HFFc6 (cell line): Measurements from ENCODE around the gene SPSB3. TPM values are rescaled to one million over a fixed set of nuclear protein-coding genes. Genes with fewer than 3 reads are reported as not detected.

Experiments used
- DNase-seq: peaks from one replicate; pipeline ENCODE4 v3.0.0-alpha.2; 2018
- H3K27ac Mint-ChIP-seq: 2 replicates; pipeline ENCODE4 v1.8.0; 2020; ENCODE audit warnings: mild to moderate bottlenecking, mixed read lengths
- H3K27me3 Mint-ChIP-seq: 2 replicates; pipeline ENCODE4 v1.8.0; 2021; ENCODE audit warnings: mild to moderate bottlenecking, moderate library complexity, mixed read lengths; ENCODE audit not compliant: insufficient read depth
- H3K36me3 Mint-ChIP-seq: 2 replicates; pipeline ENCODE4 v1.8.0; 2021; ENCODE audit warnings: low read depth, mixed read lengths
- H3K4me1 Mint-ChIP-seq: 2 replicates; pipeline ENCODE4 v1.8.0; 2020; ENCODE audit warnings: low read depth, mixed read lengths
- H3K4me3 Mint-ChIP-seq: 2 replicates; pipeline ENCODE4 v1.8.0; 2020; ENCODE audit warnings: mild to moderate bottlenecking, moderate library complexity, mixed read lengths
- H3K9me3 Mint-ChIP-seq: 2 replicates; pipeline ENCODE4 v1.8.0; 2020; ENCODE audit warnings: mild to moderate bottlenecking, mixed read lengths
- total RNA-seq, 6 experiments: library from RNA; stranded (reverse); fragmentation: NEBNext Ultra II Directional; extraction: Animal tissue kit (Norgen Biotek cat#: 25700); gene quantifications; 2 replicates in 1 of 6; 3 replicates in 5 of 6; pipeline ENCODE4 v1.2.3, GENCODE V29; 2021
- TF ChIP-seq, protein P1 (sequence below): fragments of 200-600 bp; sonication (generic); IDR thresholded peaks from 2 replicates; pipeline ENCODE4 v1.5.0; 2021; ENCODE audit warnings: antibody characterized with exemption, mild to moderate bottlenecking

SPSB3 gene
- total RNA-seq, 6 experiments from 2014 or later: 12.3 to 15.8 (median 13.9) TPM

DNA sequence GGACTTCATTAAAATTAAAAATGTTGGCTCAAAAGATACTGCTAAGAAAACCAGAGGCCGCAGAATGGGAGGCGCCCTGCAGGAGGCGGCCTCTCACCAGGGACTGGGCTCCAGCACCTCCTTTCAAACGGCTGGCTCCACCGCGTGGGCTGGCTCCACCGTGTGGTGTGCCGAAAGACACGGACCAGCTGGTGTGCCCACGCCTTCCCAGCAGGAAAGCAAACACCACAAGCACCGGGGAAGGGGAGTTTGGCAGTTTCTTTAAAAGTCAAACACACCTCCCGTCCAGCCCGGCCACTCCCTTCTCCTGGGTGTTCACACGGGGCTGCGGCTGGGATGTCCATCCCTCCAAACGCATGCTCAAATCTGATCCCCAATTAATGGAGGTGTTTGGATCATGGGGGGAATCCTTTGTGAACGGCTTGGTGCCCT is 30.4 kb upstream of the SPSB3 start:
- Mint-ChIP-seq H3K27me3 (no peaks in the 10 kb centered on the region), H3K9me3 (no peaks in the 10 kb centered on the region), H3K4me1 (peaks cover 5% of the 10 kb centered on the region; the same call in 1 of the 2 replicates), H3K36me3 (peaks cover 8% of the 10 kb centered on the region; the same call in 1 of the 2 replicates), H3K27ac (no peak overlapping the region), H3K4me3 (no peak overlapping the region)
- TF ChIP-seq, protein P1, sequence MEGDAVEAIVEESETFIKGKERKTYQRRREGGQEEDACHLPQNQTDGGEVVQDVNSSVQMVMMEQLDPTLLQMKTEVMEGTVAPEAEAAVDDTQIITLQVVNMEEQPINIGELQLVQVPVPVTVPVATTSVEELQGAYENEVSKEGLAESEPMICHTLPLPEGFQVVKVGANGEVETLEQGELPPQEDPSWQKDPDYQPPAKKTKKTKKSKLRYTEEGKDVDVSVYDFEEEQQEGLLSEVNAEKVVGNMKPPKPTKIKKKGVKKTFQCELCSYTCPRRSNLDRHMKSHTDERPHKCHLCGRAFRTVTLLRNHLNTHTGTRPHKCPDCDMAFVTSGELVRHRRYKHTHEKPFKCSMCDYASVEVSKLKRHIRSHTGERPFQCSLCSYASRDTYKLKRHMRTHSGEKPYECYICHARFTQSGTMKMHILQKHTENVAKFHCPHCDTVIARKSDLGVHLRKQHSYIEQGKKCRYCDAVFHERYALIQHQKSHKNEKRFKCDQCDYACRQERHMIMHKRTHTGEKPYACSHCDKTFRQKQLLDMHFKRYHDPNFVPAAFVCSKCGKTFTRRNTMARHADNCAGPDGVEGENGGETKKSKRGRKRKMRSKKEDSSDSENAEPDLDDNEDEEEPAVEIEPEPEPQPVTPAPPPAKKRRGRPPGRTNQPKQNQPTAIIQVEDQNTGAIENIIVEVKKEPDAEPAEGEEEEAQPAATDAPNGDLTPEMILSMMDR: peak; percentile 69
- DNase-seq: peak; percentile 35

DNA sequence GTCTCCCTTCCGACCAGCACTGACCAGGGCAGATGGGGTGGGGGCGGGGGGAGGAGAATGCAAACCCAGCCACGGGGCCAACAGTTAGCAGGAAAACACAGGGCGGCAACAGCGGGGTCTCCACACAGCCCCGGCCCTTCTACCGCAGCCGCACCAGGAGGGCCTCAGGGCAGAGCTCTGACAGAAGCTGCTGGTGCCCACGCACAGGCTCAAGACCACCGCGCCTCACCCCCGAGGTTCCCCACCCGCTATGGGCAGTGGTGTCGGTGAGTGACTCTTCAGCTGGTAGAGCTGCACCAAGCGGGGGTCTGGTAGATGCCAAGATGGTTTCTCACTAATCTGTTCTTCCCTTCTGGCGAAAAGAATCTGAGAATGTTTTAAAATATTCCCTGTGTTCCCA is 28.2 kb upstream of the SPSB3 start:
- DNase-seq: no peak
- H3K4me3 Mint-ChIP-seq: no peak overlapping the region
- H3K27me3 Mint-ChIP-seq: no peaks in the 10 kb centered on the region
- peaks cover 13% of the 10 kb centered on the region; the same call in 1 of the 2 replicates for H3K36me3 Mint-ChIP-seq
- peaks cover 5% of the 10 kb centered on the region; the same call in 1 of the 2 replicates for H3K4me1 Mint-ChIP-seq
- TF ChIP-seq, protein P1: no peak
- H3K9me3 Mint-ChIP-seq: no peaks in the 10 kb centered on the region
- H3K27ac Mint-ChIP-seq: no peak overlapping the region

DNA sequence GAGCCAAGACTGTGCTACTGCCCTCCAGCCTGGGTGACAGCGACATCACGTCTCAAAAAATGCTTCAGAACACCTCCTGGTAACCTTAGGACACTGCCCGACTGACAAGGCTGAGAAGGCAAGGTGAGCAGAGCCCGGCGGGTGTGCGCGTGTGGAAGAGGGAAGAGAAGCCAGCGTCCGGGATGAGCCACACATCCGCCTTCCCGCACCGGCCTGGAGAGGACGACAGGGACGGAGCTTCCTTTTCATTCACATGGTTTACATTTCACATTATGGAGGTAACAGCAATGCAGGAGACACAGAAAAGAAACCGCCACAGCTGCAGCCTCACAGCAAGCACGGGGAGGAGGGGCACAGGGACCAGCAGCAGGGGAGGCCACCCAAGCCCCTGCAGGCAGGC is 27.7 kb upstream of the SPSB3 start:
- TF ChIP-seq, protein P1: no peak
- Mint-ChIP-seq H3K4me3 (no peak overlapping the region), H3K4me1 (peaks cover 5% of the 10 kb centered on the region; the same call in 1 of the 2 replicates), H3K27me3 (no peaks in the 10 kb centered on the region), H3K9me3 (no peaks in the 10 kb centered on the region), H3K27ac (no peak overlapping the region), H3K36me3 (peaks cover 13% of the 10 kb centered on the region; the same call in 1 of the 2 replicates)
- no peak for DNase-seq

DNA sequence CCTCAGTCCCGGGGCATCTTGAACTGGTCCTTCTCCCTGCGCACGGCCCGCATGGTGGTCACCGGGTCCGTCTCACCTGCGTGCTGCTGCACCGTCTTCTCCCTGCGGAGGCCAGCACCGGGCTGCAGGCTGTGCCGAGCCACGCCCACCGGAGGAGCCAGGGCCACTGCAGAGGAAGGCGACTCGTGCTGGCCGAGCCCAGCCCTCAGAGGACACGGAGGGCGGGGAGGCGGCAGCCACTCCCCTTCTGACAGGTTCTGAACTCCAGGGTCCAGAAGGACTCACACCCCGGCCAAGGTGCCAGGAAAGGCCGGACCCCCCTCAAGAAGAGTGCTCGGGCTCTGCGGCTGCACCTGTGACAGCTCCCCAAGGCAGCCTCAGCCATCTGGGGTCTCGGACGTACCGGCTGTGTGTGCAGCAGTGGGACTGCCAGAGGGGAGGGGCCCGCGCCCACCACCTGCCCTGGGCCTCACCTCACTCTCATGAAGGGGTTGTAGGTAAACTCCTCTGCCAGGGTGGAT is 27.0 kb upstream of the SPSB3 start:
- TF ChIP-seq, protein P1: no peak
- H3K9me3 Mint-ChIP-seq: no peaks in the 10 kb centered on the region
- no peak for DNase-seq
- H3K4me1 Mint-ChIP-seq: peaks cover 5% of the 10 kb centered on the region; the same call in 1 of the 2 replicates
- H3K27me3 Mint-ChIP-seq: no peaks in the 10 kb centered on the region
- H3K4me3 Mint-ChIP-seq: no peak overlapping the region
- peaks cover 13% of the 10 kb centered on the region; the same call in 1 of the 2 replicates for H3K36me3 Mint-ChIP-seq
- H3K27ac Mint-ChIP-seq: no peak overlapping the region

DNA sequence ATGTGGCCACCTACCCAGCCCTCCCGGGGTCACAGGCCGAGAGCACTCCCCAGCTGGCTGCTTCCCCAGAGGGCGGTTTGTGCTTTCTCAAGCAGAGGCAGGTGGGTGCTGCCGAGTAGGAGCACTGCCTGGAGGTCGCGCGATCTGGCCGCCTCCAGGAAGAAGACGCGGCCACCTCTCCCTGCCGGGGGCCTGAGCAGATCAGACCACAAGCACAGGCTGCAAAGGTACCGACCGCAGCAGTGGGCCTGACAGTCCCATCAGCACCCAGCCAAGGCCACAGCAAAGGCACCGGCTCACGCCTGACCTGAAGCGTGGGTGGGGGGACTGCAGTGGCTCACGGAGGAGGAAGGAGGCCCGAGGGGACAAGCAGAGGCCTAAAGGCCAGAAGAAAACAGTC is 26.3 kb upstream of the SPSB3 start:
- DNase-seq: no peak
- no peaks in the 10 kb centered on the region for H3K27me3 Mint-ChIP-seq
- peaks cover 10% of the 10 kb centered on the region; the same call in 1 of the 2 replicates for H3K36me3 Mint-ChIP-seq

More for the DNA sequence above, 26.3 kb upstream of the SPSB3 start:
- Mint-ChIP-seq H3K4me3 (no peak overlapping the region), H3K4me1 (peaks cover 5% of the 10 kb centered on the region; the same call in 1 of the 2 replicates), H3K27ac (no peak overlapping the region), H3K9me3 (no peaks in the 10 kb centered on the region)
- TF ChIP-seq, protein P1: no peak
